ENCODE results near the gene CHM. TPM values are rescaled to one million over a fixed set of nuclear protein-coding genes. Genes with fewer than 3 reads are reported as not detected.

The CHM gene
- total RNA-seq, 1 experiment from 2014 or later, result 18.1 TPM

- TF ChIP-seq, protein P1, sequence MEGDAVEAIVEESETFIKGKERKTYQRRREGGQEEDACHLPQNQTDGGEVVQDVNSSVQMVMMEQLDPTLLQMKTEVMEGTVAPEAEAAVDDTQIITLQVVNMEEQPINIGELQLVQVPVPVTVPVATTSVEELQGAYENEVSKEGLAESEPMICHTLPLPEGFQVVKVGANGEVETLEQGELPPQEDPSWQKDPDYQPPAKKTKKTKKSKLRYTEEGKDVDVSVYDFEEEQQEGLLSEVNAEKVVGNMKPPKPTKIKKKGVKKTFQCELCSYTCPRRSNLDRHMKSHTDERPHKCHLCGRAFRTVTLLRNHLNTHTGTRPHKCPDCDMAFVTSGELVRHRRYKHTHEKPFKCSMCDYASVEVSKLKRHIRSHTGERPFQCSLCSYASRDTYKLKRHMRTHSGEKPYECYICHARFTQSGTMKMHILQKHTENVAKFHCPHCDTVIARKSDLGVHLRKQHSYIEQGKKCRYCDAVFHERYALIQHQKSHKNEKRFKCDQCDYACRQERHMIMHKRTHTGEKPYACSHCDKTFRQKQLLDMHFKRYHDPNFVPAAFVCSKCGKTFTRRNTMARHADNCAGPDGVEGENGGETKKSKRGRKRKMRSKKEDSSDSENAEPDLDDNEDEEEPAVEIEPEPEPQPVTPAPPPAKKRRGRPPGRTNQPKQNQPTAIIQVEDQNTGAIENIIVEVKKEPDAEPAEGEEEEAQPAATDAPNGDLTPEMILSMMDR (IDR thresholded peaks at IDR 0.05), result no peak
- TF ChIP-seq, protein P2, sequence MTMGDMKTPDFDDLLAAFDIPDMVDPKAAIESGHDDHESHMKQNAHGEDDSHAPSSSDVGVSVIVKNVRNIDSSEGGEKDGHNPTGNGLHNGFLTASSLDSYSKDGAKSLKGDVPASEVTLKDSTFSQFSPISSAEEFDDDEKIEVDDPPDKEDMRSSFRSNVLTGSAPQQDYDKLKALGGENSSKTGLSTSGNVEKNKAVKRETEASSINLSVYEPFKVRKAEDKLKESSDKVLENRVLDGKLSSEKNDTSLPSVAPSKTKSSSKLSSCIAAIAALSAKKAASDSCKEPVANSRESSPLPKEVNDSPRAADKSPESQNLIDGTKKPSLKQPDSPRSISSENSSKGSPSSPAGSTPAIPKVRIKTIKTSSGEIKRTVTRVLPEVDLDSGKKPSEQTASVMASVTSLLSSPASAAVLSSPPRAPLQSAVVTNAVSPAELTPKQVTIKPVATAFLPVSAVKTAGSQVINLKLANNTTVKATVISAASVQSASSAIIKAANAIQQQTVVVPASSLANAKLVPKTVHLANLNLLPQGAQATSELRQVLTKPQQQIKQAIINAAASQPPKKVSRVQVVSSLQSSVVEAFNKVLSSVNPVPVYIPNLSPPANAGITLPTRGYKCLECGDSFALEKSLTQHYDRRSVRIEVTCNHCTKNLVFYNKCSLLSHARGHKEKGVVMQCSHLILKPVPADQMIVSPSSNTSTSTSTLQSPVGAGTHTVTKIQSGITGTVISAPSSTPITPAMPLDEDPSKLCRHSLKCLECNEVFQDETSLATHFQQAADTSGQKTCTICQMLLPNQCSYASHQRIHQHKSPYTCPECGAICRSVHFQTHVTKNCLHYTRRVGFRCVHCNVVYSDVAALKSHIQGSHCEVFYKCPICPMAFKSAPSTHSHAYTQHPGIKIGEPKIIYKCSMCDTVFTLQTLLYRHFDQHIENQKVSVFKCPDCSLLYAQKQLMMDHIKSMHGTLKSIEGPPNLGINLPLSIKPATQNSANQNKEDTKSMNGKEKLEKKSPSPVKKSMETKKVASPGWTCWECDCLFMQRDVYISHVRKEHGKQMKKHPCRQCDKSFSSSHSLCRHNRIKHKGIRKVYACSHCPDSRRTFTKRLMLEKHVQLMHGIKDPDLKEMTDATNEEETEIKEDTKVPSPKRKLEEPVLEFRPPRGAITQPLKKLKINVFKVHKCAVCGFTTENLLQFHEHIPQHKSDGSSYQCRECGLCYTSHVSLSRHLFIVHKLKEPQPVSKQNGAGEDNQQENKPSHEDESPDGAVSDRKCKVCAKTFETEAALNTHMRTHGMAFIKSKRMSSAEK (CRISPR knock-in tag; IDR thresholded peaks at IDR 0.05; ENCODE audit: borderline replicate concordance), result no peak
- TF ChIP-seq ZNF416 (CRISPR knock-in tag; IDR thresholded peaks at IDR 0.05) (no peak), USF2 (CRISPR knock-in tag; IDR thresholded peaks at IDR 0.05) (no peak), GTF2I (CRISPR knock-in tag; conservative IDR thresholded peaks at IDR 0.05) (no peak)
Measured at GRCh38 chrX:85988353-85988752, 59.0 kb downstream of the CHM start (continued).

- ChIA-PET POLR2A (no interaction called here), CTCF (no interaction called here)
- H3K27me3 Mint-ChIP-seq (ENCODE audit: low read depth), result no peaks in the 10 kb centered on the region
- H3K36me3 Mint-ChIP-seq, result peaks cover 27% of the 10 kb centered on the region
- no peak for DNase-seq (ENCODE audit: low spot score)
- H3K4me3 Mint-ChIP-seq, result no peak overlapping the region
- H3K4me1 Mint-ChIP-seq, result no peaks in the 10 kb centered on the region; the same call in 1 of the 2 replicates
- TF ChIP-seq FOXK1 (CRISPR knock-in tag; IDR thresholded peaks at IDR 0.05) (no peak), IRF2 (CRISPR knock-in tag; IDR thresholded peaks at IDR 0.05; ENCODE audit: borderline replicate concordance, low read depth) (no peak), RORB (CRISPR knock-in tag; IDR thresholded peaks at IDR 0.05) (no peak), GTF2I (CRISPR knock-in tag; conservative IDR thresholded peaks at IDR 0.05) (no peak), PRRX2 (CRISPR knock-in tag; IDR thresholded peaks at IDR 0.05) (no peak), ZNF219 (CRISPR knock-in tag; IDR thresholded peaks at IDR 0.05; ENCODE audit: borderline replicate concordance) (no peak), NR2C2 (CRISPR knock-in tag; IDR thresholded peaks at IDR 0.05) (no peak), NR3C1 (CRISPR knock-in tag; conservative IDR thresholded peaks at IDR 0.05; ENCODE audit: low read depth) (no peak), E2F1 (CRISPR knock-in tag; IDR thresholded peaks at IDR 0.05) (no peak), ELF4 (CRISPR knock-in tag; IDR thresholded peaks at IDR 0.05; ENCODE audit: low read depth) (no peak), RELA (CRISPR knock-in tag; IDR thresholded peaks at IDR 0.05; ENCODE audit: borderline replicate concordance) (no peak)
- TF ChIP-seq, protein P3, sequence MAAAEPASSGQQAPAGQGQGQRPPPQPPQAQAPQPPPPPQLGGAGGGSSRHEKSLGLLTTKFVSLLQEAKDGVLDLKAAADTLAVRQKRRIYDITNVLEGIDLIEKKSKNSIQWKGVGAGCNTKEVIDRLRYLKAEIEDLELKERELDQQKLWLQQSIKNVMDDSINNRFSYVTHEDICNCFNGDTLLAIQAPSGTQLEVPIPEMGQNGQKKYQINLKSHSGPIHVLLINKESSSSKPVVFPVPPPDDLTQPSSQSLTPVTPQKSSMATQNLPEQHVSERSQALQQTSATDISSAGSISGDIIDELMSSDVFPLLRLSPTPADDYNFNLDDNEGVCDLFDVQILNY (CRISPR knock-in tag; IDR thresholded peaks at IDR 0.05), result no peak
- TF ChIP-seq, protein P4, sequence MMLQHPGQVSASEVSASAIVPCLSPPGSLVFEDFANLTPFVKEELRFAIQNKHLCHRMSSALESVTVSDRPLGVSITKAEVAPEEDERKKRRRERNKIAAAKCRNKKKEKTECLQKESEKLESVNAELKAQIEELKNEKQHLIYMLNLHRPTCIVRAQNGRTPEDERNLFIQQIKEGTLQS (CRISPR knock-in tag; conservative IDR thresholded peaks at IDR 0.05), result no peak
- H3K27ac Mint-ChIP-seq, result no peak overlapping the region
- no peaks in the 10 kb centered on the region for H3K9me3 Mint-ChIP-seq
- no peak for ATAC-seq
Measured at GRCh38 chrX:85980286-85980685, 67.1 kb downstream of the CHM start.

All from WTC11 (cell line).